ENCODE results near the gene BATF2. TPM values are rescaled to one million over a fixed set of nuclear protein-coding genes. Genes with fewer than 3 reads are reported as not detected.
"Not testable (repeated sequence)": the region's sequence is repeated elsewhere in the genome, so short reads cannot be mapped to it uniquely, and the experiment has no call there.

The BATF2 gene
- total and polyA plus RNA-seq, 5 experiments from 2014 or later: not detected

- Mint-ChIP-seq H3K4me3 (peak within 1 kb of the TSS; percentile 46 to 91 (median 84)), H3K9me3 (no peaks in the 10 kb centered on the region), H3K36me3 (peaks cover 0 to 4% (median 0%) of the 10 kb centered on the region in 3 donors), H3K27me3 (no peaks in the 10 kb centered on the region), H3K27ac (peak within 1 kb of the TSS; percentile 79 to 96 (median 92)), H3K4me1 (peaks cover 7 to 23% (median 20%) of the 10 kb centered on the region in 4 donors)
- peak; percentile 88 to 94 for ATAC-seq
- POLR2A ChIA-PET: interaction anchor here (1.1 to 2.2 kb wide), 5 partner anchors 13 to 84 kb away, joined by 4 to 8 read pairs (median 5); partner anchors contain the start of genes ARL2, CDCA5, TM7SF2 and VPS51
- DNase-seq: peak; percentile 73 to 96 (median 92)
Observed at GRCh38 chr11:65027213-65028067, 30.7 kb upstream of the BATF2 start, which contains the start of gene SNX15. Gene SNX15, plus strand, starts transcription at chr11:65027439. Its CDS starts 99 bp downstream, at chr11:65027538.

- Mint-ChIP-seq H3K9me3 (no peaks in the 10 kb centered on the region), H3K36me3 (peaks cover 0 to 4% (median 0%) of the 10 kb centered on the region in 3 donors), H3K4me1 (peaks cover 7 to 23% (median 20%) of the 10 kb centered on the region in 4 donors), H3K27me3 (no peaks in the 10 kb centered on the region), H3K27ac (peak overlapping the region in 9 of 10 donors; percentile 79 to 96 (median 91)), H3K4me3 (peak overlapping the region; percentile 46 to 91 (median 84))
- POLR2A ChIA-PET: interaction anchor here (0.8 to 2.2 kb wide), 5 partner anchors 11 to 85 kb away, joined by 3 to 8 read pairs (median 5); partner anchors contain the start of genes ARL2, CDCA5, TM7SF2 and VPS51
- ATAC-seq (no peak), DNase-seq (peak in 1 of 10 donors; percentile 21)
Observed at GRCh38 chr11:65026810-65027209, 30.0 kb upstream of the BATF2 start.

GRCh38 chr11:65023502-65023901, 26.7 kb upstream of the BATF2 start:
- not testable (repeated sequence) for H3K36me3 Mint-ChIP-seq, H3K4me3 Mint-ChIP-seq, DNase-seq, ATAC-seq, H3K27me3 Mint-ChIP-seq, H3K9me3 Mint-ChIP-seq
- Mint-ChIP-seq H3K27ac (peak overlapping the region in 1 of 10 donors; percentile 11), H3K4me1 (peaks cover 7 to 19% (median 17%) of the 10 kb centered on the region in 4 donors)
- POLR2A ChIA-PET: interaction anchor here (0.6 to 1.0 kb wide), 2 partner anchors 9 to 1948 kb away, joined by 3 read pairs; no protein-coding TSS in a partner anchor

- H3K4me3 Mint-ChIP-seq: no peak overlapping the region
- H3K27ac Mint-ChIP-seq: no peak overlapping the region
- POLR2A ChIA-PET: no interaction called here
- H3K36me3 Mint-ChIP-seq: peaks cover 0 to 11% (median 3%) of the 10 kb centered on the region in 3 donors
- no peak for DNase-seq
- peaks cover 4 to 9% (median 7%) of the 10 kb centered on the region in 4 donors for H3K4me1 Mint-ChIP-seq
- no peaks in the 10 kb centered on the region for H3K9me3 Mint-ChIP-seq
- H3K27me3 Mint-ChIP-seq: no peaks in the 10 kb centered on the region
- ATAC-seq: no peak
Observed at GRCh38 chr11:65021509-65021908, 24.7 kb upstream of the BATF2 start.

- no peaks in the 10 kb centered on the region for H3K27me3 Mint-ChIP-seq
- POLR2A ChIA-PET: interaction anchor here (0.7 kb wide), 2 partner anchors 337 to 427 kb away, joined by 4 read pairs; no protein-coding TSS in a partner anchor
- no peak overlapping the region for H3K27ac Mint-ChIP-seq
- no peak overlapping the region for H3K4me3 Mint-ChIP-seq
- no peak for DNase-seq
- peaks cover 0 to 12% (median 3%) of the 10 kb centered on the region in 3 donors for H3K36me3 Mint-ChIP-seq
- peaks cover 8 to 14% (median 11%) of the 10 kb centered on the region in 4 donors for H3K4me1 Mint-ChIP-seq
- H3K9me3 Mint-ChIP-seq: no peaks in the 10 kb centered on the region
- no peak for ATAC-seq
Observed at GRCh38 chr11:65021003-65021402, 24.2 kb upstream of the BATF2 start.

- ATAC-seq: no peak
- Mint-ChIP-seq H3K36me3 (peaks cover 0 to 12% (median 3%) of the 10 kb centered on the region in 3 donors), H3K9me3 (no peaks in the 10 kb centered on the region), H3K27ac (no peak overlapping the region), H3K4me1 (peaks cover 8 to 23% (median 19%) of the 10 kb centered on the region in 4 donors), H3K27me3 (no peaks in the 10 kb centered on the region), H3K4me3 (no peak overlapping the region)
- POLR2A ChIA-PET: interaction anchor here (0.7 kb wide), 1 partner anchor 315 kb away, joined by 4 read pairs; no protein-coding TSS in a partner anchor
- DNase-seq: no peak
Observed at GRCh38 chr11:65019824-65020223, 23.1 kb upstream of the BATF2 start.

GRCh38 chr11:65017937-65018336, 21.2 kb upstream of the BATF2 start:
- peaks cover 0 to 12% (median 3%) of the 10 kb centered on the region in 3 donors for H3K36me3 Mint-ChIP-seq
- no peaks in the 10 kb centered on the region for H3K9me3 Mint-ChIP-seq
- DNase-seq: no peak
- no peak for ATAC-seq
- peak overlapping the region in 2 of 10 donors; percentile 40 to 60 for H3K27ac Mint-ChIP-seq
- H3K27me3 Mint-ChIP-seq: no peaks in the 10 kb centered on the region
- POLR2A ChIA-PET: interaction anchor here (0.8 kb wide), 1 partner anchor 94 kb away, joined by 3 read pairs; the partner anchor contains the start of gene TM7SF2
- no peak overlapping the region for H3K4me3 Mint-ChIP-seq
- peaks cover 15 to 31% (median 28%) of the 10 kb centered on the region in 4 donors for H3K4me1 Mint-ChIP-seq

GRCh38 chr11:65016705-65017104, 19.9 kb upstream of the BATF2 start:
- no peaks in the 10 kb centered on the region for H3K27me3 Mint-ChIP-seq
- POLR2A ChIA-PET: interaction anchor here (0.6 to 1.2 kb wide), 2 partner anchors 48 to 102 kb away, joined by 3 read pairs; no protein-coding TSS in a partner anchor
- peak overlapping the region in 4 of 10 donors; percentile 36 to 76 (median 42) for H3K27ac Mint-ChIP-seq
- ATAC-seq (no peak), DNase-seq (no peak)
- H3K9me3 Mint-ChIP-seq: no peaks in the 10 kb centered on the region
- H3K4me1 Mint-ChIP-seq: peaks cover 17 to 33% (median 29%) of the 10 kb centered on the region in 4 donors
- peaks cover 0 to 12% (median 3%) of the 10 kb centered on the region in 3 donors for H3K36me3 Mint-ChIP-seq
- H3K4me3 Mint-ChIP-seq: peak overlapping the region in 1 of 10 donors; percentile 28

GRCh38 chr11:65014726-65015227, 18.0 kb upstream of the BATF2 start:
- H3K36me3 Mint-ChIP-seq: peaks cover 0 to 11% (median 3%) of the 10 kb centered on the region in 3 donors
- H3K27ac Mint-ChIP-seq: peak overlapping the region; percentile 84 to 97 (median 94)
- peak overlapping the region; percentile 86 to 95 (median 90) for H3K4me3 Mint-ChIP-seq
- POLR2A ChIA-PET: interaction anchor here (0.7 to 2.9 kb wide), 16 partner anchors 9 to 161 kb away, joined by 3 to 23 read pairs (median 3); partner anchors contain the start of genes FAU, MRPL49, SAC3D1 and SNX15
- H3K4me1 Mint-ChIP-seq: peaks cover 17 to 31% (median 29%) of the 10 kb centered on the region in 4 donors
- DNase-seq (no peak), ATAC-seq (no peak)
- H3K9me3 Mint-ChIP-seq: no peaks in the 10 kb centered on the region
- no peaks in the 10 kb centered on the region for H3K27me3 Mint-ChIP-seq

- H3K36me3 Mint-ChIP-seq: peaks cover 0 to 6% (median 3%) of the 10 kb centered on the region in 3 donors
- H3K27ac Mint-ChIP-seq: peak within 1 kb of the TSS; percentile 84 to 99 (median 96)
- H3K4me3 Mint-ChIP-seq: peak within 1 kb of the TSS; percentile 86 to 95 (median 92)
- DNase-seq: peak; percentile 83 to 92 (median 86)
- H3K27me3 Mint-ChIP-seq: no peaks in the 10 kb centered on the region
- peaks cover 17 to 31% (median 29%) of the 10 kb centered on the region in 4 donors for H3K4me1 Mint-ChIP-seq
- no peaks in the 10 kb centered on the region for H3K9me3 Mint-ChIP-seq
- POLR2A ChIA-PET: interaction anchor here (0.5 to 2.9 kb wide), 18 partner anchors 10 to 265 kb away, joined by 3 to 23 read pairs (median 4); partner anchors contain the start of genes FAU, MRPL49, PPP2R5B and SAC3D1
- ATAC-seq: peak; percentile 82 to 83
Observed at GRCh38 chr11:65013888-65014725, 17.3 kb upstream of the BATF2 start, which contains the start of gene ARL2. Gene ARL2, plus strand, starts transcription at chr11:65014160. Its CDS starts 48 bp downstream, at chr11:65014208.

Measured in naive thymus-derived CD8-positive, alpha-beta T cell (primary cell).